A549 (cell line): Measurements from ENCODE around the gene COG6. TPM values are rescaled to one million over a fixed set of nuclear protein-coding genes. Genes with fewer than 3 reads are reported as not detected.

Experiments used
- ATAC-seq, 2 experiments: fragments of 200-7000 bp in 1 of 2; fragments of >200 bp in 1 of 2; cut with Nextera tagmentation in 1 of 2; cut with Tn5 transposase in 1 of 2; 3 replicates each; pipeline versions ENCODE4 v1.8.0 to v1.9.1; 2018 to 2020; ENCODE audit warnings: mild to moderate bottlenecking in 1 of 2, moderate library complexity in 1 of 2
- CTCF ChIA-PET: fragments of 300-600 bp; sonication (Branson Sonifier 250); formaldehyde crosslinking; extraction: SDS; loops from one replicate; lab custom pipeline; 2021; ENCODE audit warnings: antibody characterized with exemption, inconsistent platforms; lab: Yijun Ruan, JAX
- POLR2A ChIA-PET: fragments of 350-600 bp; formaldehyde crosslinking; extraction: SDS; loops from one replicate; lab custom pipeline; 2021; ENCODE audit warnings: antibody characterized with exemption, inconsistent platforms; lab: Yijun Ruan, JAX
- DNase-seq, 2 experiments: peaks; one replicate each; pipeline versions ENCODE4 v3.0.0 to v3.0.0-alpha.2; 2011 to 2016; ENCODE audit warnings: low read depth in 1 of 2, low spot score in 1 of 2
- FAIRE-seq: peaks from 2 replicates; lab custom pipeline; 2011; peaks lifted over from hg19 to GRCh38; lab: Jason Lieb, UNC
- H3K27ac ChIP-seq, 2 experiments: fragments of >200 bp; sonication (Bioruptor Twin); formaldehyde crosslinking; 3 replicates each; pipeline ENCODE4 v1.5.1; 2016 to 2017
- H3K4me1 ChIP-seq: fragments of >200 bp; sonication (Bioruptor Twin); formaldehyde crosslinking; 3 replicates; pipeline ENCODE4 v1.6.1; 2016
- H3K4me2 ChIP-seq: fragments of >200 bp; sonication (Bioruptor Twin); formaldehyde crosslinking; 3 replicates; pipeline ENCODE4 v1.6.1; 2016
- H3K4me3 ChIP-seq: fragments of >200 bp; sonication (Bioruptor Twin); formaldehyde crosslinking; 3 replicates; pipeline ENCODE4 v1.5.1; 2016
- H3K9me3 ChIP-seq: fragments of >200 bp; sonication (Bioruptor Twin); formaldehyde crosslinking; 3 replicates; pipeline ENCODE4 v1.6.1; 2016
- ATOH8 ChIP-seq: fragments of 250-450 bp; sonication (Bioruptor Pico); IDR thresholded peaks from 2 replicates; pipeline ENCODE4 v1.5.0; 2020; ENCODE audit warnings: low read depth, mild to moderate bottlenecking, moderate library complexity
- BHLHE40 ChIP-seq: IDR thresholded peaks from 2 replicates; pipeline ENCODE4 v1.6.1; 2012; ENCODE audit warnings: low read depth, low read length, inconsistent platforms
- E2F6 ChIP-seq: IDR thresholded peaks from 2 replicates; pipeline ENCODE4 v1.6.1; 2012; ENCODE audit warnings: low read depth, borderline replicate concordance
- EHF ChIP-seq: fragments of 250-450 bp; sonication (Bioruptor Pico); IDR thresholded peaks from 2 replicates; pipeline ENCODE4 v1.5.0; 2020; ENCODE audit warnings: mild to moderate bottlenecking
- ESRRA ChIP-seq: fragments of 150-350 bp; IDR thresholded peaks from 2 replicates; pipeline ENCODE4 v1.6.1; 2014; ENCODE audit warnings: mild to moderate bottlenecking, low read length, borderline replicate concordance
- FOSB ChIP-seq: fragments of 250-450 bp; sonication (Bioruptor Pico); IDR thresholded peaks from 2 replicates; pipeline ENCODE4 v1.5.0; 2020; ENCODE audit warnings: mild to moderate bottlenecking, moderate library complexity
- HDAC2 ChIP-seq: fragments of 200-600 bp; sonication (generic); IDR thresholded peaks from 2 replicates; pipeline ENCODE4 v1.6.1; 2016
- HOXB5 ChIP-seq: fragments of 250-450 bp; sonication (Bioruptor Pico); IDR thresholded peaks from 2 replicates; pipeline ENCODE4 v1.5.0; 2020; ENCODE audit warnings: mild to moderate bottlenecking, moderate library complexity
- JUN ChIP-seq, 2 experiments: fragments of >200 bp; sonication (Bioruptor Twin); formaldehyde crosslinking; IDR thresholded peaks; 2 replicates in 1 of 2; 3 replicates in 1 of 2; pipeline ENCODE4 v1.6.1; 2016 to 2017
- MAFK ChIP-seq: fragments of 450-650 bp; IDR thresholded peaks from 2 replicates; pipeline ENCODE4 v1.6.1; 2014; ENCODE audit not compliant: partially characterized antibody
- MAX ChIP-seq: IDR thresholded peaks from 2 replicates; pipeline ENCODE4 v1.6.1; 2012
- MAZ ChIP-seq: fragments of 150-350 bp; IDR thresholded peaks from 2 replicates; pipeline ENCODE4 v1.6.1; 2014; ENCODE audit warnings: antibody characterized with exemption, low read depth, low read length, borderline replicate concordance
- PBX3 ChIP-seq: IDR thresholded peaks from 2 replicates; pipeline ENCODE4 v1.6.1; 2012
- RARB ChIP-seq: fragments of 250-450 bp; sonication (Bioruptor Pico); IDR thresholded peaks from 2 replicates; pipeline ENCODE4 v1.8.0; 2021; ENCODE audit warnings: mild to moderate bottlenecking, moderate library complexity
- REST ChIP-seq: fragments of 200-600 bp; sonication (generic); IDR thresholded peaks from 2 replicates; pipeline ENCODE4 v1.6.1; 2016; ENCODE audit warnings: antibody characterized with exemption, mild to moderate bottlenecking, moderate library complexity
- RNF2 ChIP-seq: fragments of 200-600 bp; sonication (generic); IDR thresholded peaks from 2 replicates; pipeline ENCODE4 v1.6.1; 2016; ENCODE audit warnings: low read depth, mild to moderate bottlenecking, antibody characterized with exemption, moderate library complexity, borderline replicate concordance
- SMC3 ChIP-seq: fragments of >200 bp; sonication (Bioruptor Twin); formaldehyde crosslinking; IDR thresholded peaks from 3 replicates; pipeline ENCODE4 v1.6.1; 2018; ENCODE audit warnings: inconsistent platforms
- SREBF2 ChIP-seq: fragments of 450-650 bp; IDR thresholded peaks from 2 replicates; pipeline ENCODE4 v1.6.1; 2014; ENCODE audit warnings: mild to moderate bottlenecking, moderate library complexity
- TFCP2L1 ChIP-seq: fragments of 250-450 bp; sonication (Bioruptor Pico); IDR thresholded peaks from 2 replicates; pipeline ENCODE4 v1.5.0; 2021; ENCODE audit warnings: mild to moderate bottlenecking
- ZC3H11A ChIP-seq: fragments of 450-650 bp; IDR thresholded peaks from 2 replicates; pipeline ENCODE4 v1.6.1; 2014; ENCODE audit warnings: antibody characterized with exemption, mild to moderate bottlenecking
- WGBS: methylation state at CpG from one replicate; pipeline ENCODE4 v1.1.6; 2017; ENCODE audit errors: missing lambda C conversion rate; 5-methylcytosine and 5-hydroxymethylcytosine counted together
- polyA plus RNA-seq, 4 experiments: library from polyadenylated mRNA; depleted of rRNA in 3 of 4; stranded (reverse); fragments of >200 nt; fragmentation: RNase III in 1 of 4; extraction: RNeasy Plus Mini Kit Qiagen cat#74134 plus additional on column Dnase treatment in 1 of 4; gene quantifications; 2 replicates in 3 of 4; 3 replicates in 1 of 4; pipeline ENCODE4 v1.2.3, GENCODE V29; 2011 to 2017

COG6 gene
- polyA plus RNA-seq, 2 of the 4 experiments (the other 2 are of a cell fraction), result 8.8 to 22.0 TPM

GRCh38 chr13:39663958-39664357, 8.5 kb downstream of the COG6 start:
- no peak overlapping the region for H3K4me2 ChIP-seq
- H3K9me3 ChIP-seq, result no peaks in the 10 kb centered on the region
- ChIA-PET CTCF (no interaction called here), POLR2A (no interaction called here)
- no peak for TF ChIP-seq MAX
- TF ChIP-seq E2F6, result no peak
- no peak for TF ChIP-seq EHF (CRISPR knock-in tag)
- no peak for TF ChIP-seq RARB (CRISPR knock-in tag)
- TF ChIP-seq SMC3, result no peak
- no peak for TF ChIP-seq REST
- TF ChIP-seq JUN (IDR thresholded peaks at IDR 0.05), result no peak
- no peak for TF ChIP-seq MAZ
- no peak for TF ChIP-seq MAFK
- TF ChIP-seq ZC3H11A, result no peak
- TF ChIP-seq SREBF2, result no peak
- TF ChIP-seq HDAC2, result no peak
- TF ChIP-seq TFCP2L1 (CRISPR knock-in tag), result no peak
- no peak for TF ChIP-seq PBX3
- DNase-seq (no peak), ATAC-seq (no peak), FAIRE-seq (no peak)
- 50% methylated on average over 2 of the region's 2 CpGs for WGBS
- no peak overlapping the region for H3K27ac ChIP-seq
- no peak overlapping the region for H3K4me3 ChIP-seq
- no peaks in the 10 kb centered on the region for H3K4me1 ChIP-seq

- DNase-seq, result no peak
- Histone ChIP-seq H3K4me2 (no peak overlapping the region), H3K27ac (no peak overlapping the region), H3K4me3 (no peak overlapping the region), H3K9me3 (no peaks in the 10 kb centered on the region), H3K4me1 (no peaks in the 10 kb centered on the region)
- 79% methylated on average over 1 of the region's 1 CpG for WGBS
- FAIRE-seq, result no peak
- CTCF ChIA-PET, result no interaction called here
- TF ChIP-seq RNF2 (no peak), ESRRA (no peak), BHLHE40 (no peak), ATOH8 (CRISPR knock-in tag) (no peak), HOXB5 (CRISPR knock-in tag) (no peak), FOSB (CRISPR knock-in tag) (no peak)
- ATAC-seq, result no peak
- POLR2A ChIA-PET, result interaction anchor here (0.6 kb wide), 1 partner anchor 628 kb away, joined by 3 read pairs; the partner anchor contains the start of gene PROSER1
Observed at GRCh38 chr13:39665763-39666162, 10.3 kb downstream of the COG6 start.
